HG03442 (cell line): ENCODE data around the gene S100A6.

Experiments used
- ATAC-seq: cut with Tn5 transposase; IDR thresholded peaks from one replicate; pipeline ENCODE4 v1.9.1; 2021; ENCODE audit warnings: mild to moderate bottlenecking, moderate library complexity; ENCODE audit not compliant: unreplicated experiment

S100A6 gene

GRCh38 chr1:153507926-153508583 lies 27.7 kb downstream of the S100A6 start:
- no peak for ATAC-seq

GRCh38 chr1:153506831-153507413 lies 28.9 kb downstream of the S100A6 start:
- no peak for ATAC-seq

GRCh38 chr1:153506386-153506785 lies 29.4 kb downstream of the S100A6 start:
- no peak for ATAC-seq

DNA sequence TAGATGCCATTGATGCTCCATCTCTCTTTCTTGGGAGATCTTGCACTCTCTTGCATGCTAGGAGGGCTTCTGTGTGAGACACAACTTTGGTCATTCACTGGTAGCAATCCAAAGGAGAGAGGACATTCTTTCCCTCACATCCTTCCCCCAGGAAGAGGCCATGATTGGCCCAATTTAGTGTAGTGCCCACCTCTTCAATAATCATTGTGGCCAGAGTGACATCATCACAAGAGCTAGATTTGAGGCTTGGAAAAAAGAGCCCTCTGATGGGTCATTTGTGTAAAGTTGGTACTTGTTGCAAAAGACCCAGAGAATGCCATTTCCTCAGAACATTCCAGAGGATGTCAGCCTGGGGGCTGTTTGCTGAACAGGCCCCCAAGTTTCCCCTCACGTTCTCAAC lies 30.2 kb downstream of the S100A6 start:
- ATAC-seq, result no peak

- no peak for ATAC-seq
Measured at GRCh38 chr1:153503766-153504165, 32.0 kb downstream of the S100A6 start.

DNA sequence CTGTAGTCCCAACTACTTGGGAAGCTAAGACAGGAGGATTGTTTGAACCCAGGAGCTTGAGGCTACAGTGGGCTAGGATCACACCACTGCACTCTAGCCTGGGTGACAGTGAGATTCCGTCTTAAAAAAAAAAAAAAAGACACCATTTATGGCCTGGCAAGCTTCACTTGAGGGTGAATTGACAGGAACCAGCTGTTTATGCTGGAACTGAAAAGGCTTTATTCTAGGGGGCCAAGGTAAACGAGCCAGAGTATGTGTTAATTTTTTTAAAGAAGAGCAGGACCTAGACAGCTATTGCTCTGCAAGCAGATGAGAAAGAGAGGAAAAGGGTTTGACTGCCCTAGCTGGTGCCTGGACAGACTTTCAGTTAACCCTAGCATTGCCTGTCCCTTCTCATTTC lies 37.0 kb downstream of the S100A6 start:
- no peak for ATAC-seq

DNA sequence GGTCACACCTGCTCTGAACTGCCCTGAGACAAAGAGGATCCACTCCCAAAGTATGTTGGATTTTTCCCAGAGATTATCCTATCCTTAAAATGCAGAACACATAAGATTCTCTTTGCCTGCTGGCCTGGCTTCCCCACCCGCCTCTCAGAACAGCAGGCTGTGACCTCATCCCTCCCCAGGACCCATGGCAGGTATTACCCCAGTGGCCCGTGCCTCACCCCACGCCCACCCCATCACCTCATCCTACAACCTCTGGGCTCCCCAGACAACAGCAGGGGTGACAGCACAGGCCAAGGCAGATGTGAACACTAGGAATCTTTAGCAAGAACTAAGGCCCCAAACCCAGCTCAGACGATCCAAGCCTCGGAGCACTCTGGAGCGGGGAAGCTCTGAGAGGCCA lies 40.3 kb downstream of the S100A6 start:
- no peak for ATAC-seq

DNA sequence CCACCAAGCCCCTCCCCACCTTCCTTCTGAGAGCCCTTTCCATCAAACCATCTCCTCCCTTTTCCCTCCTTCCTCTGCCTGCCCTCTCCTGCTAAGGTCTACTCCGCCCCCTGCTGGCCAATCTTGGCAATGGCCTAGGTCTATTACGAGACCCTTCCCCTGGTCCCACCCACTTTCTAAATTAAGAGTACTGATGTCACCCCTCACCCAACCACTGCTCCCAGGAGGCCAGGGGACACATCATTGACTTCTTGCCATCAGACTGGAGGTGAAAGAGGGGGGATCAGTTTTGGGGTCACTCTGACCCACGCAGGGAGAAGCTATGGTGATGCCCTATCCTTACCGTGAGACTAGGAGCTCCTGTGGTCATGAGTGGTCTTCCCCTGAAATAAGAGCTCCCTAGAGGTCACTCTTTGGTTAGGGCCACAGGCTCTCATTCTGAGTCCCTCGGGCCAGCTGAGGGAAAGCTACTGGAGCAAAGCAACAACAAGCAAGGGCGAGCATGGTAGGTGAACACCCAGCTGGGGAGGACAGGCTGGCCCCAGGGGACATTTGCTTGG lies 40.7 kb downstream of the S100A6 start:
- ATAC-seq, result no peak

DNA sequence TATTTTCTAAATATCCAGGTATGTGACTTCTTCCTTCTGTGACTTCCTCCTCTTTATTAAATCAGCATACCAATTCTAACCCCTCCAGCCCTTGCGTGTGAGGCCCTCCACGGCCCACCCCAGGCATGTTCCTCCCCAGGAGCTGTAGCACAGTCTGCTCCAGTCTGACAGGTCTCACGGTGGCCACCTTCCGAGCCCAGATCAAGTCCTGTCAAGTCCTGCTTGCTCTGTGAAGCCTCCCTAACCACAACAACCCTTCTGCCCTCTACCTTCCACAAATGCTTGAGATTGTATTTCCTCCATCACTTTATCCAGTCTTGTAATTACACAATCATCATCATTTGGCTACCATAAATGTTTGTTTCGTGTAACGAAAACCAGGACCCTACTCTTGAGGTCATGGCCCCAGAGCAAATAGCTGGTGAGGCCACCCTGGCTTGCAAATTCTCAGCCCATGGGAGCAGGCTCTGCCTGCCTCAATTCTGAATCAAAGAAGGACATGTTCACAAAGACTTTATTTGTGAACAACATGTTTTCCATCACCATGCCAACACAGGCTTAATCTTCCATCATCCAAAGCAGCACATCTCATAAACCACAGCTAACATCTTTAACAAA lies 42.3 kb downstream of the S100A6 start:
- no peak for ATAC-seq

DNA sequence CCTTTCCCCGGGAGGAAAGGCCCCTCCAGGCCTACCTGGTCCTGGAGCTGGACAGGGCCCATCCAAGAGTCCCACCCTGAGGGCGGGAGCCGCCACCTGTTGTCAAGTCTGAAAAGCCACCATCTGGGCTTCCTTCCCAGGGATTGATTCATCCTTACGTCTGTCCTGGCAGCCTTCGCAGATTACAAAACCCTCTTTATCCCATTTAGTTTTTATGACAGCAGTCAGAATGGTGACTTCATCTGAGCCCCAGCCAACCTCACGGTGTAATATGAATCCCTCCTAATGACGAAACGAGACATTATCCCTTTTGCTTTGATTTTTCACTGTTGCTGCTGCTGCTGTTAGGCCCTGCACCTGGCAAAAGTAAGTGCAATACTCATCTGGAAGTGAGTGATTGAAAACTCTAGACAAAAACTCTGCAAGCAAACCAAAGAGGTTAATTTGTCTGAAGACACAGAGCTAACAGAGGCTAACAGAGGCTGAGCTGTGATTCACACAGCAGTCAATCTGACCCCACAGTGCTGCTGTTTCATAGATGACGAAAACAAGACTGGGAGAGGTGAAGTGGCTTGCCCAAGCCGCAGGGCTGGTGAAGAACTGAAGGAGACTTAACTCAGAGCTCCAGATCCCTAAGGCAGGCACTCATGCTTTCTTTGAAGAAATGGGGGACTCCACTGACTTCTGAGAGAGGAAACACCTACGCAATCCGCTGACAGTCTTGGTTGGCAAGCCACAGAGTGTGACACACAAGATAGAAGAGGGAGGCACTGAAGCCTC lies 45.3 kb downstream of the S100A6 start:
- ATAC-seq, result no peak

DNA sequence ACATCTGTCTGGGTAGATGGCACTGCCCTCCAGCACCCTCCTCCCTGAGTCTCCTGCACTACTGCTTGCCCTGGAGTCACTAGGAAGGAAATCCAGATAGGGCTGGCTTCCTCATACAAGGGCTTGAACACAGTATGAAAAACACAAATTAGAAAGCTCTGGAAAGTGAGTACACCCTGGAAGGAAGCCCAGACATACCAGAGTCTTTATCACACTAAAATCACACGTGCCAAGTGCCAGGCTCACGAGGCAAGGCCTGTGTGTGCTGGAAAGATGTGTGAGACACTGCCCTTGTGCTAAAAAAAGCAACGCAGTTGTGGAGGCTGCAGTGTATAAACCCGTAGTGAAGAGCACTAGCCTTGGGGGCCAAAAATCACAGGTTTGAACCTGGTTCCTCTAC lies 47.1 kb downstream of the S100A6 start:
- ATAC-seq, result no peak

DNA sequence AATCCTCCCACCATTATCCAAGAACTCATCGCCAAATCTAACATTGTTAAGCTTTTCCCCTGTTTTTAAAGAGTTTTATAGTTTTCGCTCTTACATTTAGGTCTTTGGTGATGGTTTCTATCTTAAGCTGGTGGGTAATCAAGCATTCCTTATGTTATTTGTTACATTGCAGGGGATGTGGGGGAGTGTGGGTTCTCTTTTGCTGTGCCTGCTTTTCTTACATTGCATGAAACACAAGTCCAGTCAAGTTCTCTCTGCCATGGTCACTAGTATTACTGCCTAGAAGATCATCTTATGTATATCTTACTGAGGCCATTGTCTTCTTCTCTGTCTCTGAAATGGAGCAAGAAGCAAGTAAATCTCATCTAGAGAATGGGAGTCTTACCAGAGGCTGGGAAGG lies 48.1 kb downstream of the S100A6 start:
- no peak for ATAC-seq

- ATAC-seq, result no peak
Measured at GRCh38 chr1:153485863-153486262, 49.9 kb downstream of the S100A6 start.
